Hematopoietic multipotent progenitor cell treated with erythropoietin and hydrocortisone succinate and interleukin-3 and kit ligand, for 6 days (in vitro differentiated cells): ENCODE measurements around the gene GNA14.
"Not testable (repeated sequence)": the region's sequence is repeated elsewhere in the genome, so short reads cannot be mapped to it uniquely, and the experiment has no call there.

Source experiments
- DNase-seq: peaks from one replicate; pipeline ENCODE4 v3.0.0-alpha.2; 2015

Gene GNA14

DNA sequence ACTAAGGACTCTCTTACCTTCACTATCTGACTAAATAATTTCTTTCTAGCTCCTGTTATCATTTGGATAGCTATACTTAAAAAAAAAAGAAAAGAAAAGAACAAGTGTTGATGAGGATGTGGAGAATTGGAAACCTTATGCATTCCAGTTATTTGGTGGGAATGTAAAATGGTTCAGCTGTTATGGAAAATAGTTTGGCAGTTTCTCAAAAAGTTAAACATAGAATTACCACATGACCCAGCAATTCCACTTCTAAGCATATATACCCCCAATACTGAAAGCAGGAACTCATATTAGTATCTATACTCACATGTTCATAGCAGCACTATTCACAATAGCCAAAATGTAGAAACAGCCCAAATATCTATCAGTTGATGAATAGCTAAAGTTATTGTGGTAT is 61.1 kb downstream of the GNA14 start:
- DNase-seq, result no peak

DNA sequence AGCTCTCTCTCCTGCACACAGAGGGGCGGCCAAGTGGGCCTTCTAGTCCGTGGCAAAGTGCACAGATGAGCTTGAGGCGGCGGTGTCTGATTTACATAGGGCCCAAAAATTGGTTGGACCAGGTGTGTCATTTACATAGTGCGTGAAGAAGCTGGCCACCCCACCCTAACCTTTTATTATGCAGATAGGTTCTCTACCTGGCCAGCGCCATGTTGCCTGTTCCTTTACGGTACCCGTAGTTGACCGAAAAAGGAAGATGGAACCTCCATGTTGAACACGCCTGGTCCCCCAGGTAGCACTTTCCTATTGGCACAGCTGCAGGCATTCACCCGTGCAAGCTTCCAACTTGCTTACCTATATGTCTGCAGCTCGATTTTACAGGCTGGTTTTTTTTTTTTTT is 61.5 kb downstream of the GNA14 start:
- DNase-seq, result no peak

DNA sequence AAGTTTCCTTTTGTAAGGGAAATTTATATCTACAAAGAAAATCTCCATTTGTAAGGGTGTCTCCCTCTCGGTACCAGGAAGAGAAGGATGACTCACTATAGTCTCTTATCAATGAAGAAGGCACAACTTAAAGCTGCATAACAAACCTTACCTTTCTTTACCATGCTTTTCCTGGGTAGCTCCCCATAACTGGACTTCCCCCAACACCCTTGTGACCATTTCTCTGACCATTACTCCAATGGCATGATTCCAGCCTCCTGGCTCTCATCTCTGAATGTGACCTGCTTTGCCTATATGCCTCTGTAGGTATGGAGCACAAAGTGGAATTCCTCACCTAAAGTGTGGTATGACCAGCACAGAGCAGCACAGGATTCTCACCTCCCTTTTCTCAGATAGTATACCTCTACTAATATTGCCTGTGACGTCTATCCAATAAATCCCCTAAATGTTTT is 62.8 kb downstream of the GNA14 start:
- DNase-seq, result peak; percentile 67

DNA sequence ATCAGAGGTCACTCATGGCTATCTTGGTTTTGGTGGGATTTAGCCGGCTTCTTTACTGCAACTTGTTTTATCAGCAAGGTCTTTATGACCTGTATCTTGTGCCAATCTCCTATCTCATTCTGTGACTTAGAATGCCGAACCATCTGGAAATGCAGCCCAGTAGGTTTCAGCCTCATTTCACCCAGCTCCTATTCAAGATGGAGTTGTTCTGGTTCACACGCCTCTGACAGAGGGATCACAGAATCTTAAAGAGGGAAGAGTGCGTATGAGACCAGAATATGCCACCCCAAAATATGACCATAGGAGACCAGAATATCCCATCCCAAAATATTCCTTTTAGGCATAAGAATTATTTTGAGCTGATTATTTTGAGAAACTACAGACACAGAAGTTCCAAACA is 63.2 kb downstream of the GNA14 start:
- not testable (repeated sequence) for DNase-seq

DNA sequence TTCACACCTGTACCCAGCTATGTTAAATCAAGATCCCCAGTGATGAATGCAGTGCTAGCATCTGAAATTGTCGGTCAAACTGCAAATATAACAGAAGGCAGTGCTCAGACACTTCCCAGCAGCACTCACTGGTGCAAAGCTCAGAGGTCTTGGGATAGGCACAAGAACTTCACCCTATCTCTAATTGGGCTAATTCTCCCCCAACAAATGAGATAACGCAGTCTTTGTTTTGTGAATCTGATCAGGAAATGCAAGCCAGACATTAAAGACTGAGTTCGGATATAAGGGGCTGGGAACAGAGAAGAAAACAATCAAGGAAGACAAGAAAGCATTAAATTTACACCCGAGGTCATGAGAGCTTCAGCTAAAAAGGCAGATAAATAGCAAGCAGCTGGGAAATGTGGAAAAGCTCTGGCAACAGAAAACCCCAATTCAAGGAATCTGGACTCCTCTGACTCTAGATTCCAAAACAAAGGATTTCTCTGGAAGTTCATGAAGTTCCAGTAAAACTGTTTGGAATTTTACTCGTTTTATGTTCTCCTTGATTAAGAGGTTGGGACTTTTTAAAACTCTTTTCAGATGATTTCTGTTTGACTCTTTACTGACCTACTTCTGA is 65.1 kb downstream of the GNA14 start:
- no peak for DNase-seq

DNA sequence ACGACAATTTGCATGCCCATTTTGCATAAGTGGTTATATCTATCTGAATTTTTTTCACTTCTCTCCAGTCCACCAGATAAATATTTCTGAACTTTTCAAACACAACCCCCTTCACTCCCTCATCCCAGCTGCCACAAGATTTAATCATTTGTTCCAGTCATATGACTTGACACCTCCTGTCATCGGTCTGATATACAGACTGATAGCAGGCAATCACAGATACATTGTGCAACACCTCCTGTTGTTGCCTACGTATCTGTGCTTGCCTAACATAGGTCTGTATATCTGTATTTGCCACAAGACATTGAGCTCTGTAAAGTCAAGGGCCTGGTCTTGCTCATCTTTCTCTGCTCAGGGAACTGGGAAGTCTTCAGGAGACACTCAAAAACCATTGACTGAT is 65.6 kb downstream of the GNA14 start:
- DNase-seq, result peak; percentile 73

DNA sequence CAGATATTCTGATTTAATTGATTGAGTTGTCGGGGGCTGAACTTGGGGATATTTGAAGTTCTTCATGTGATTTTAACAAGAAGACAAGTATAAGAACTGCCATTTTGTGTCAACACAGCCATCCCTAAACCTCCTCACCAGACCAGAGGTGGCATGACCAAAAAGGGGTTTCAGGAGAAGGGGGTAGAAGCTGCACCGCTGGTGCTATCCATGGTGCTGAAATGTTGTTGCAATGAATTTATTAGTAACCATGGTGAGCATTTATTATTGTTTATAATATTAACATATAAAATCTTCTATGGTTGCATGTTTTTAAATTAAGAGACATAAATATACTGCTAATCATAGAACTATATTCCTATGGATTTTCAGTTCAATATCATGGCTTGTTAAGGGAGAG is 72.3 kb downstream of the GNA14 start:
- peak; percentile 82 for DNase-seq

DNA sequence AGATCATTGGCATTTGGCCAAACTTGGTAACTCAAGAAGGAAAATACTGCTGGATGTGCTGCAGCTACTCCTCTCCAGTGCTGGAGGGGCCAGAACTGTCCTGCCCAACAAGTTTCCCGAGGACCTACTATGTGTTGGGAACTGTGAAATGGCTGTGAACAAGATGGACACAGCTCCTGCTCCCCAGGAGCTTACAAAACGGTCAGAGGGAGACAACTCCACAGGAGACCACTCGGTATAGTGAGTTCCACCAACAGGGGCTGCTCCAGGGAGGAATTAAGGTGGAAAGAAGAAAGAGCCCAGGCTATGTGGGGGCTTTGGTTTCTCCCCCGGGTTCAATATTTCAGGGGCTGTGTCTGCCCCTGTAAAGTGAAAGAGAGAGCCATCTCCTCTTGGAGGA is 78.8 kb downstream of the GNA14 start:
- no peak for DNase-seq

DNA sequence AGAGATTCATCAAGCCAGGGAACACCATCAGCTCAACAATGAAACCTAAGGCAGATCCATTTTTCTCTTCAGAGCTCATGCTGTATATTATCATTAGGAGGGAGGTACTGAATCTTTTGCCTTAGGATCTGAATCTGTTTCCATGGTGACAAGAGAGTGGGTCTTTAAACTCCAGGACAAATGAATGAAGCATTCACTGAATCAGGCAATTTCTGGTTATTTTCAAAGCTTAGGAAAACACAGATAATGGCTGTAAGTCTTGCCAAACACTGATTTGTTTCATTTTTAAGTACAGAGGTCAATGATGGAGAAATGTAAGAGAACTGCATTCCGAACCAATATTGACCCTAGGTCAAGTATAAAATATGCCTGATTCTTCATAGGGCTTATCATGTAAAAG is 84.9 kb downstream of the GNA14 start:
- DNase-seq, result no peak

DNA sequence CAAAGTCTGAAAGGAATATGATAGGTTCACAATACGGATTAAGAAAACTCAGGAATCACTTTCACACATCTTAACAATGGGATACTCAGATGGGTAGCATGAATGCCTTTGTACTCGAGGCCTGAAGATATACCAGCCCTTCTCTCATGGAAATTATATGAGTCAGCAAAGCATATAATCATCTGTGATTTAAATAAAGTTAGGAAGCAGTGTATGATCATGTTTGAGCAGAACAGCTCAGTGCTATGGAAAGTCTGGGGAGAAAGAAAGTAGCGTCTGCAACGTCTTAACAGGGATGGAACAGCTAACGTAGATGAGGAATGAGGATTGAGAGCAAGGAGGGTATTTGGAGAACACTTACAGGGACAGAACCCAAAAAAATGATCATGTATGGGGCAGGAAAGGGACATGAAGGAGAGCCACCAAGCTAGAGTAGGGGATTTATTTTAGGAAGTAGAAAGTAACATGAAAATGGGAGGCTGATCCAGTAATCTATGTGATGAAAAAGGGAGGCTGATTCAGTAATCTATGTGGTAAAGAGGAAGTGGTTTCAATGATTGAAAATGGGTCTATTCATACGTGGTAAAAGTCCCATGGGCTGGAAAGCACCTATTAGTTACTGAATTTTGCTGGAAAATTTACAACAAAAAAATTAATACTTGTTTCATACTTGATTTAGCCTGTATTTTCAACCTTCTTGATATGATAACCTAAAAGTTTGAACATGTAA is 85.9 kb downstream of the GNA14 start:
- DNase-seq, result no peak

DNA sequence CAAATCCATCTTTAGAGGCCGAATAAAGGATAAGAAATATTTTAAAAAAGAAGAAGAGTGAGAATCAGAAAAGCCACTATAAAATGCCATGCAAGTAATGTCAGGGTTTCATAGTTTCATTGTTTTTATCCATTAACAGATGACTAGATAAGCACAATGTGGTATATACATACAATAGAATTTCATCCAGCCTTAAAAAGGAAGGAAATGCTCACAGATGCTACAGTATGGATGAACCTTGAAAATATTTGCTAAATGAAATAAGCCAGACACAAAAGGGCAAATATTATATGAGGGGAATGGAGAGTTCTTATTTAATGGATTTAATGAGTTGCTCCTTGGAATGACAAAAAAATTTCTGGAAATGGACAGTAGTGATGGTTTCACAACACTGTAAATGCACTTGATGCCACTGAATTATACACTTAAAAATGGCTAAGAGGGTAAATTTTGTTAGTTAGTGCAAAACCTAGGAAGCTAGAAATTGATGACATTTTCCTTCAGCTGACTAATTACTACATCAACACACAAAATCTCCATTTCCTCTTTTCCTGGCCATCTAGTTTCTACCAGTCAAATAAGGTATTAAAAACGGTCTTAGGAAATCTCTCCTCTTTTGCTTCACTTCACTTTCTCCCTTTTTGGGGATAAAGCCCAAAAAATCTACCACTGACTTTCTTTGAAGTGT is 86.6 kb downstream of the GNA14 start:
- DNase-seq, result no peak

DNA sequence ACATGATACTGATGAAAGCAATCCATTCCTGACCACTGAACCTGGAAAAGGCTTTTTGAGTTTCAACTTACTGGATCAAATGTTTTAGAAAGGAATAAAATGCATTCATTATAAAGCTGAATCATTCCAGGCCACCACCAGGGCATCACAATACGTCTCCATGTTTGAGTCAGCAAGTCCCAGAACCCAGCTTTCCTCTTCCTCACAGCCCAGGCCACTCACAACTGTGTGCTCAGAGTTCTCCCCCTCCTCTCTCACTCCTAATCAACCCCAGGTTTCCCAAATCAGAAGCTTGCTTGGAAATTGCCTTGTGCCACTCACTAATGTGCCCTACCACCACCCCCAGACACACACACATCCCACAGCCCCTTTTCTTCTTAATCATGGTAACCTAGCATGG is 91.7 kb downstream of the GNA14 start:
- no peak for DNase-seq

DNA sequence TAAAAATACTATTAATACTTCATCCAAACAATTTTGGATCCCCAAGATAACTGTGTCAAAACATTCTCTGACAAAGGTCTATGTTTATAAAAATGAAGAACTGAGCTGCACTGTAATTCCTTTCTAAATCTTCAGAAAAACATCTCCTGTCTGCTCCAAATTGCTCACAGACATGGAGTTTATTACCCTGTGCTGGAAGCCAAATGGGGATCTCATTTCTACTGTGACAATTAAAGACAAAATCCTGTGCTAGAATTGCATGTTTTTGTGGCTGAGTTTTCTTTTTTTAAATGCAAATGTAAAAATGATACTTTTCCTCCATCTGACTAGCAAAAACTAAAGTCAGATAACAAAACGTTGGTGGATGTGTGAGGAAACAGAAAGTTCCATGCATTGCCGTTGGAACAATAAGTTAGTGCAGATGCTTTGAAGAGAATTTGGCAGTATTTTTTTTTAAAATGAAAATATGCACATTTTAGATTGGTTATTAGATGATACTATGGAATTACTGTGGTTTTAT is 93.5 kb downstream of the GNA14 start:
- no peak for DNase-seq

DNA sequence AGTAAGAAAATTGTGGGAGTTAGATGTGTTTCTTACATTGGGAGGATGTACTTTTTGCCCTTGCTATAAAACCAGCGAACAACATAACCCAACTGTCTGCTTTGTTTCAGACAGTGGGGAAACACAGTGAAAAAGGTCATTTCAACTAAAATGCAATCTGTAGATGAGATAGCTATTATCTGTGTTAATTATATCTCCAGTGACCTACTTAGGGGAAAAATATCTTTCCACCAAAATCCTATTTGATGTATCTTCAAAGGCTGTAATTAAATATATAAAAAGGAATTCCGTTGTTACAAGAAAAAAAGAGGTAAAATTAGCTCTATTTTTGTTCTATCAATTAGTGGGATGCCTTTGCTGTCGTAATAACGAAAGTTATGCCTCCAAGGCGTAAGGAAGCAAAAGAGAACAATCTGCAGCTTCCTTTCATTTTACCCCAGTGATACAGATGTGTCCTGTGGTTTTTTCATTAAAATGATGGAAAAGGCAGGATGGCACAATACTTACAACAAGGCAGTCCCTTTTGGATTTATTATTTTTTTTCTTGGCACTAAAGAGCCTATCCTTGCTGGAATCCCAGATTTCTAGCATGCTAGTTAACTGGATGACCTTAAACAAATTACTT is 100.9 kb downstream of the GNA14 start:
- DNase-seq, result no peak

DNA sequence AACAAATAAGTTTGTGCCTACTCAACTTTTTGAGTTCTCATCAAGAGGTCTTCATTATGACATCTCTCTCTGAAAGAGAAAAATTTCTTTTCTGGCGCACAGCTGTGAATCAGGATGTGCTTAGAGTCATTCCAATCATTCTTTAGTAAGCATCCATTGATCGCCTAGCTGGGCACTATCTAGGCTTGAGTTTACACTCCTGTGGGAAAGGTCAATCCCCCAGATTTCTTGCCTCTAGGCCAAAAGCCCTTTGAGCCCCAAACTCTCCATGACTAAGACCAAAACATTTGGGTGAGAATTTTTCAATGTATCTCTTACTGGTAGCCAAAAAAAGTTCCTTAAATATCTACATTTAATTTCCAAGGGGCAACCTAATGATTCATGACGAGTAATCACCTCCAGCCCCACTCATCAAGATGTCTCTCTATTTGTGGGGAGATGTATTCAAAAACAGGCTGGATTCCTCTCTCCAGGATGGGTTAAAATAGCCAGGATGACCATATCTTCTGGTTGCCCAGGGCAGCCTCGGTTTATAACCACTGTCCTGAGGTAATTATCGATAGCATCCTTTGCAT is 101.7 kb downstream of the GNA14 start:
- DNase-seq, result no peak

DNA sequence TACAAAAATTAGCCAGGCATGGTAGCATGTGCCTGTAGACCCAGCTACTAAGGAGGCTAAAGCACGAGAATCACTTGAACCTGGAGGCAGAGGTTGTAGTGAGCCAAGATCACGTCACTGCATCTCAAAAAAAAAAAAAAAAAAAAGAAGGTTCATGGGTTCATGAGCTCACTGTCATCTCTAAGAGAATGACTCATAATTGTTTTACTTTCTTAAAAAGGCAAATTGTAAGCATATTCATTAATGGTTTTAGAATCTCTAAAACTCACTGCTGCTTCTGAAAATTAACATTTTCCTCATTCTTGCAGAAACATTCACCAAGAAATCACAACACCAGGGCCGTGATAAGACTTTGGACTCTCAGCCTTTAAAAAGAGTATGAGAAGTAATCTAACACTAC is 103.6 kb downstream of the GNA14 start:
- DNase-seq, result no peak

DNA sequence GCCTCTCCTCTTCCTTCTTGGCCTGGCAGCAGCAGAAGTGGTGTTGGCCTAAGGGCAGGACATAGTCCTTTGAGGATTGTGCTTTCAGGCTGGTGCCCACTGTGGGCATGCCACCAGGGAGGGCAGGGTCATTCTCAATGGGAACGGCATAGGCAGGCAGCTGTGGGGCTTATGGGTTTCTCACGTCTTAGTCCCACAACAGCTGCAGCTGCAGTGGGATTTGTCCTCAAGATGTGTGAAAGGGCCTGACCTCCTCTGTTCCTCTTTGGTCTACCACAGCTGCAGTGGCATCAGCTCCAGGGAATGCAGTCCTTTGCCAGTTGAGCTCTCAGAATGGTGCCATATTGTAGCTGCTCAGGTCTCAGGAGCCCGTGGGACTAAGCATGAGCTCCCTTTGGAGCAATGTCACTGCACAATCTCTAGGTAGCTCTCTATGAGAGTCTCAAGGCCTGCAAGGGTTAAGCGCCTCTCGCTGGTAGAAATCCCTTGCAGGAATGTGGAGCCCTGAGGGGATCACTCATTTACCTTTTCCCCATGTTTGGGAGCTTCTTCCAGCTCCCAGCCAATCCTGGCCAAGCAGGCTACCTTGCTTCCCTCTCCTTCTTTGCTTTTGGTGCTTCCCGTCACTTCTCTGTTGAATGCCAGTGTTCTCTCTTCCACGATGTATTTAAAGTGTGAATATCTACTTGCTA is 104.8 kb downstream of the GNA14 start:
- no peak for DNase-seq

DNA sequence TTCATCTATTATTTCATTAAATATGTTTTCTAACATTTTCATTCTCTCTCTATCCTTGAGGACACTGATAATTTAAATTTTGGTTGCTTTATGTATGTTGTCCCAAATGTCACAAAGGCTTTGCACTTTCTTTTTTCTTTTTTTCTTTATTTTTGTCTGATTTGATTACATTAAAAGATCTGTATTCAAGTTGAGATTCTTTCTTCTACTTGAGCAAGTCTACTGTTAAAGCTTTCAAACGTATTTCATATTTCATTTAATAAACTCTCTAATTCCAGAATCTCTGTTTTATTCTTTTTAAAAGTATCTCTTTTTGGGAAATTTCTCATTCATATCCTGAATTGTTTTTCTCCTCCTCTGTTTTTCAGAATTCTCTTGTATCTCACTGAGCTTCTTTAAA is 106.5 kb downstream of the GNA14 start:
- no peak for DNase-seq

DNA sequence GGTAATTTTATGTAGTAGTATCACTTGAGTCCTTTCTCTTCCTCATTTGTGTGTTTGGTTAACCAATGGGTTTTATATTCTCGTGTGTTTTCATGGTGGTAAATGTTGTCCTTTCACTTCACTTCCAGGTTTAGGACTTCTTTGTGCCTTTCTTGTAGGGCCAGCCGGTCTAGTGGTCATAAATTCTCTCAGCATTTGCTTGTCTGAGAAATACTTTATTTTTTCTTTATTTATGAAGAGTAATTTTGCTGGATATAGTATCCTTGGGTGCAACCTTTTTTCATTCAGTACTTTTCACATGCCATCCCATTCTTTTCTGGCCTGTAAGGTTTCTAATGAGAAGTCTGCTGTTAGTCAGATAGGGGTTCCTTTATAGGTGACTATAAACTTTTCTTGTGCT is 107.1 kb downstream of the GNA14 start:
- no peak for DNase-seq

DNA sequence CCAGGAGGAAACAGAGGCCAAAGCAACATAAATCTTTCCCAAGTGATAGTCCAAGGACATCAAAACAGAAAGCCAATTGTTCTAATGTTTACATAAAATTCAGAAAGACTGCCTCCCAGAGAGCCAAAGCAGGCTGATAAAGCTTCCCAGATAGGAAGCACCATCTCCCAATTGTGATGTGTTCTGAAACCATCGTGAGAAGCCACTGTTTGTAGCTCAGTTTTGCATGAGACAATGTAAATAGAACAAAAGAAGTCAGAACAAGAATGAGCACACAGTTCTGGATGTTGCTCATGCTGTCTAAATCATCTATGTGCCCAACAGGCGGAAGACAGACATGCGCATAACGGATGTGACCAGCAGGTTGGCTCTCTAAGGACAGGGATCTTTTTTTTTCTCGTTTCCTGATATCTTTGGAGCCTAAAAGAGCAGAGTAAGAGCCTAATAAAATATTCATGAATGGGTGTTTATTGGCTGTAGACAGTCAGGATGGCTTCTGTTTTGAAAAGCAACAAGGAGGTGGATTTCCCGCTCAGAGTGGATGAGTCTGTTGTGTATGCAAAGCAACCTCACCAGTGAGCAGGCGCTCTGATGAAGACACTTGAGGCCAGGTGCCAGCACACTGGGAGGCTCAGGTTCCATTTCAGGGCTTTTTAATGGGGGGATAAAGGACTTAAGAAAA is 113.6 kb downstream of the GNA14 start:
- no peak for DNase-seq

DNA sequence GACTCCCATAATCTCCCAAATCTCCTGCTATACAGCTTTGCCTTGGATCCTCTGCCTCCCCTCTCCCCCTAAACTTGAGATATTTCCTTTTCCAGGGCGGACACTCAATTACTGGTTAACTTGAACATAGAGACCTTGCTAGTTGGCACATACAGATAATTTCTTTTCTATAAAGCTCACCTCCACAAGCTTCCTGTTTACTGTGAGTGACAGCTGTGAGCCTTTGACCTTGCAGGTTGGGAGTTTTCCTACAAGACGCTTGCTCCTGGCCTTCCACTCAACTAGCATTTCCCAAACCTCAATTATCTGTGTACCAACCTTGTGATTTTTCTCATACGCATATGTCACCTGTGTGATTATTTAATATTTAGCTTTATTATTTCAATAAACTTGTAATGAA is 114.5 kb downstream of the GNA14 start:
- DNase-seq, result no peak

DNA sequence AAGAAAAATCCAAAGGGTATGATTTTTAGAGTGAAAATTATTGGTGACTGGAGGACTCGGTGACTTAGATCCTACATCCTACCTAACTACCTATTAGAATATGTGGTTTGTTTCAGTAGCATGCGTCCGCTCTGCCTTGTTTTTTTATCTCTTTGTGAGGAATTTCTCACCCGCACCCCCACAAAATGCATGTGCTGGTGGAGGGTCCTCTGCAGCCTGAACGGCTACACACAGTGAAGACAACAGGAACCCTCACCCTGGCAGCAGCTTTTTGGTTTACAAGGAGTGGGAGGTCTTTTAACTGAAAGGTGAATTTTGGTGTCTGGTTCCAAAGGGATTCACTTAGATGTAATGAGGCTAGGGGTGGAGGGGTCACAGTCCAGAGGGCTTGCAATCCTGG is 115.5 kb downstream of the GNA14 start:
- DNase-seq, result no peak
